Large intestine (tissue), 3 donors: Measurements from ENCODE around the gene ZNF747. TPM values are rescaled to one million over a fixed set of nuclear protein-coding genes. Genes with fewer than 3 reads are reported as not detected.

Source experiments
- DNase-seq, 2 donors: peaks; one replicate each; pipeline versions ENCODE4 v3.0.0 to v3.0.0-alpha.2; 2013
- H3K27ac ChIP-seq: one replicate; pipeline ENCODE4 v1.5.1; 2013; ENCODE audit warnings: low read length
- H3K27me3 ChIP-seq: 2 replicates; pipeline ENCODE4 v1.6.1; 2013; ENCODE audit warnings: low read length; ENCODE audit not compliant: control insufficient read depth, insufficient read depth
- H3K36me3 ChIP-seq: 2 replicates; pipeline ENCODE4 v1.6.1; 2013; ENCODE audit warnings: low read length; ENCODE audit not compliant: control insufficient read depth, insufficient read depth
- H3K4me1 ChIP-seq: one replicate; pipeline ENCODE4 v1.6.1; 2013; ENCODE audit warnings: low read length; ENCODE audit not compliant: control insufficient read depth, insufficient read depth
- H3K4me3 ChIP-seq: one replicate; pipeline ENCODE4 v1.5.1; 2013; ENCODE audit warnings: low read length
- H3K9me3 ChIP-seq: one replicate; pipeline ENCODE4 v1.6.1; 2013; ENCODE audit warnings: mild to moderate bottlenecking, low read depth, low read length, moderate library complexity; ENCODE audit not compliant: control insufficient read depth
- WGBS: methylation state at CpG from one replicate; pipeline ENCODE4 v1.1.5; 2013; ENCODE audit warnings: low lambda C conversion rate; ENCODE audit not compliant: insufficient coverage; 5-methylcytosine and 5-hydroxymethylcytosine counted together
- polyA plus RNA-seq: library from polyadenylated mRNA; unstranded; fragments of 120-200 nt; gene quantifications from one replicate; pipeline ENCODE4 v1.2.1, GENCODE V29; 2013

The ZNF747 gene
- polyA plus RNA-seq, 1 donor = 9.4 TPM

DNA sequence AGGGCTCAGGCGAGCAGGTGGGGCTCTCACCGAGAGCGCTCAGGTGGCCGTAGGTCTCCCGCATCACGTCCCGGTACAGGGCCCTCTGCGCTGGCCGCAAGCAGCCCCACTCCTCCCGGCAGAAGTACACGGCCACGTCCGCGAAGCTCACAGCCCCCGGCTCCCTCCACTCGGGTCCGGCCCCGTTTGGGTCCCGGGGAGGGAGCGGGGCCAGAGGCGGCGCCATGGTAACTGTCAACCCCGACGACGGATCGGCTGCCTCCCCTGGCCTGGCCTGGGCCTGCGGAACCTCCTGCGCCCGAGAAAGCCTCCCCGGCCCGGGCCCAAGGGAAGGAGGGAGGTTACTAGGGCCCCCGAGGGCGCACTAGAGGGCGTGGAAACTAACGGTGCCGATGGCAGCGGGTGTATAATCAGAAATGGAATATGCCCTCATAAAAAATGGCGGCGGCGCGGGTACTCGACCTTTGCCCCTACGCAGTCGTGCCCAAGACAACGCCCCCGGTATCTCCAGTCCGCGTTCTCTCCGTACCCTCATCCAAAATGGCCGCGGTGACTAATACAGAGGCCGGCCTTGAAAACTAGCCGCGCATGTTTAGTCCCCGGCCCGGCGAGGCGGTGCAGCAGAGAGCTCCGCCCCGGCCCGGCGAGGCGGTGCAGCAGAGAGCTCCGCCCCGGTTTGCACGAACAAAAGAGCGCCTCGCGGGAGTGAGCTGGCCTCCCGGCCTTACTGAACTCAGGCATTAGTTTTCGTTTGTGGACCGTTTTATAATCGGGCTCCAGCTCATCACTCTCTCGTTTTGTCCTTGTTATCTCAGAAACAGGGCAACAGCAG, 23.5 kb upstream of the ZNF747 start, which contains the start of gene ZNF764:
TSS of gene ZNF764 (minus strand) at position 418 of the 832 bp plus-strand sequence. CDS start at position 226, 192 bp downstream.
- Histone ChIP-seq H3K36me3 (peaks cover 32% of the 10 kb centered on the region), H3K9me3 (peaks cover 14% of the 10 kb centered on the region), H3K27ac (peak within 1 kb of the TSS; percentile 96), H3K27me3 (no peaks in the 10 kb centered on the region), H3K4me1 (peaks cover 37% of the 10 kb centered on the region), H3K4me3 (peak within 1 kb of the TSS; percentile 87)
- no CpG with 5 or more reads among the region's 74 CpGs for WGBS
- peak; percentile 99 to 100 for DNase-seq

DNA sequence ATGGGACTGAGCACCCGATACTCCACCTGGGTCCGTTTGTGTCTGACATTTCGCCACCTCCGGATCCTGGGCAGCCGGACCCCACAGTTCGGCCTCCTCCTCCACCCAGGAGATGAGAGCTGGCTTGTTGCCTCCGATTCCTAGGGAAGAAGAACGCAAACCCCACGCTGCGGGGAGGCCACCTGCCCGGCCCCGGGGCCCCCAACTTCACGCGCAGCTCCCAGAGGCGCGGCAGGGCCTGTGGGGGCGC, 23.0 kb upstream of the ZNF747 start:
- no peak for DNase-seq
- peaks cover 39% of the 10 kb centered on the region for H3K4me1 ChIP-seq
- no peaks in the 10 kb centered on the region for H3K27me3 ChIP-seq
- no CpG with 5 or more reads among the region's 17 CpGs for WGBS
- H3K36me3 ChIP-seq = peaks cover 37% of the 10 kb centered on the region
- H3K27ac ChIP-seq = peak overlapping the region; percentile 96
- H3K4me3 ChIP-seq = peak overlapping the region; percentile 87
- H3K9me3 ChIP-seq = peaks cover 14% of the 10 kb centered on the region

DNA sequence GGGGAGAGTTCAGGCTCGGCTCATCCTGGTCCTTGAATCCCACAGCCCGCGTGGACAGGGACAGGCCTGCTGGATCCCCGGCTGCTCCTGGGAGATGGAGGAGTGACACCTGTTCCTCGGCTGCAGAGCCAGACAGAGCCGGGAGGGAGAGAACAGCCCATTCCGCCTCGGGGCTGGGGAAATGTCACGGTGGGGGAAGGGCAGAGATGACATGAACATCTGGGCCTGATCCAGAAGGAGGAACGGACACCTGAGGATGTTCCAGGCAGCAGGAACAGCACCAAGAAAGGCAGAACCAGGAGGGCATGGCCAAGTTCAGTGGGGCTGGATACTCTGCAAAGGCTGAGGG, 21.4 kb upstream of the ZNF747 start:
- DNase-seq = peak in 1 of 2 donors; percentile 44
- H3K9me3 ChIP-seq = peaks cover 10% of the 10 kb centered on the region
- H3K4me1 ChIP-seq = peaks cover 46% of the 10 kb centered on the region
- H3K27ac ChIP-seq = no peak overlapping the region
- H3K4me3 ChIP-seq = peak overlapping the region; percentile 20
- no peaks in the 10 kb centered on the region for H3K27me3 ChIP-seq
- no CpG with 5 or more reads among the region's 10 CpGs for WGBS
- H3K36me3 ChIP-seq = peaks cover 37% of the 10 kb centered on the region

DNA sequence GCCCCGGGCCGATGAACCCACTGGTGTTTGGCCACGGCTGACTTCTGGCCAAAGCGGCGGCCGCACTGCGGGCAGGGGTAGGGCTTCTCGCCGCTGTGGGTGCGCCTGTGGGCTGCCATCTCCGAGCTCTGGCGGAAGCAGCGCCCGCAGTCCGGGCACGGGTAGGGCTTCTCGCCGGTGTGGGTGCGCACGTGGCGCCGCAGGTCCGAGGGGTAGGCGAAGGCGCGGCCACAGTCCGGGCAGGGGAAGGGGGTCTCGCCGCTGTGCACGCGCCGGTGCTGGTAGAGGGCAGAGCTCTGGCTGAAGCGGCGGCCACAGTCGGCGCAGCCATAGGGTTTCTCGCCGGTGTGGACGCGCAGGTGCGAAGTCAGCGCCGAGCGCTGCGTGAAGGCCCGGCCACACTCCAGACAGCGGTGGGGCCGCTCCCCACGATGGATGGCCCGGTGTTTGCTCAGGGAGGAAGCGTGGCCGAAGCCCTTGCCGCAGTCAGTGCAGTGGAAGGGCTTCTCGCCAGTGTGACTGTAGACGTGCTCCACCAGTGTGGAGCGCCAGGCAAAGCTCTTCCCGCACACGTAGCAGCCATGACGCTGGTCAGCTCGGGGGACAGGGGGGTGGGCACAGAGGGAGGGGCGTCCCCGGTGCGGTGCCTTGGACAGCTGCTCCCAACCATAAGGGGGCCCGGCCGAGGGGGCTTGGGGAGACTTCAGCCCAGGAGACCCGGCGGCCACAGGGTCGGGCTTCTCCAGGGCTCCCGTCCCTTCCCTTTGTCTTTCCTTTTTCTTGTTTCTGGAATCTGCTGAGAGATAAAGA, 20.9 kb upstream of the ZNF747 start:
- Histone ChIP-seq H3K4me1 (peaks cover 46% of the 10 kb centered on the region), H3K9me3 (peaks cover 10% of the 10 kb centered on the region), H3K36me3 (peaks cover 37% of the 10 kb centered on the region), H3K27me3 (no peaks in the 10 kb centered on the region), H3K27ac (no peak overlapping the region), H3K4me3 (peak overlapping the region; percentile 20)
- no peak for DNase-seq
- no CpG with 5 or more reads among the region's 69 CpGs for WGBS

DNA sequence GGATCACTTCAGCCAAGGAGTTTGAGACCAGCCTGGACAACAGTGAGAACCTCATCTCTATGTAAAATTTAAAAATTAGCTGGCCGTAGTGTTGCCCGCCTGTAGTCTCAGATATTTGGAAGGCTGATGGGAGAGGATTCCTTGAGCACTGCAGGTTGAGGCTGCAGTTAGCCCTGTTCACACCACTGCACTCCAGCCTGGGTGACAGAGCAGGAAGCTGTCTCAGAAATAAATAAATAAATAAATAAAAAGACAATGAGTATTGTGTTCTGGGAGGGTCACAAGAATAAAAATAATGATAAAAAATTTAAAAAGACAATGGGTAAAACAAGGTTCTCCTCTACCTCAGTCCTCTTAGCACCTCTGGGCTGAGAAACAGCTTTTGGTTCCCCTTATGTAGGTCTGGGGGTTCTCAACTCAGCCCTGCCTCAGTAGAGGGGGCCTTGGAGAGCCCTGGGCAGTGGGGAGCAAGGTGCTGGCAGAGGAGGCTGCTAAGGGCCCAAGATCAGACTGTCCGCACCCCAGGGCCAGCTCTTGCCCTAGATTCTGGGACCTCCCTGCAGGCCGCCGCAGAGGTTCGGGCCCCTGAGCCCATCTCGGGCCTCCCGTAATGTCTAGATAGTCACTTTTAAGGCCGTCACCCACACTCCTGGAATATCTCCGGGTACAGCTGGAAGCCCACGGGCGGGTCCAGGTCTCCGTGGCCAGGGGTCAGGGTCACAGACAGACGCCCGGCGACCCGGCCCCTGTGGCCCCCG, 20.1 kb upstream of the ZNF747 start:
- no peak overlapping the region for H3K4me3 ChIP-seq
- H3K27ac ChIP-seq = no peak overlapping the region
- no peaks in the 10 kb centered on the region for H3K27me3 ChIP-seq
- peaks cover 37% of the 10 kb centered on the region for H3K36me3 ChIP-seq
- peaks cover 10% of the 10 kb centered on the region for H3K9me3 ChIP-seq
- DNase-seq = no peak
- no CpG with 5 or more reads among the region's 18 CpGs for WGBS
- peaks cover 43% of the 10 kb centered on the region for H3K4me1 ChIP-seq

DNA sequence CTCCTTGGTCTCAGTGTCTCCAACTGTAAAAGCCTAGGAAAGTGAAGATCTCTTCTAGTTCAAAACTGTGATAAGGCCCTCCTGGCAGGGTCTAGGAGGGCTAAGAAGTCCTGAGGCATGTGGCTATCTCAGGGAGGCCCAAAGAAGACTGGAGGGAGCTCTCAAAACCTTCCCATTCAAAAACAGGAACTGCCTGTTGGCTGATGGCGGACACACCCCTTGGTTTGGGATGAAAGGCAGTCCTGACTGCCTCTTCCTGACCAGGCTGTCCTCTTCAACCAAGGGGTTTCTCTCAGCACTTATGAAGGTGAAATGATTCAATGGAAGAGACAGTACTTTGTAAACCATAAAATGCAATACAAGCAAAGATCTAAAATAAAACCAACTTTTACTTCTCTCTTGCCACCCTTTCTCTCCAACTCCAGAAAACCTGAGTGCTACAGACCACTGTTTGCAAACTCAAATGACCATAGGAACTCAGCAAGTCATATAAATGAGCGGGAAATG, 18.8 kb upstream of the ZNF747 start:
- WGBS = no CpG with 5 or more reads among the region's 2 CpGs
- Histone ChIP-seq H3K9me3 (peaks cover 10% of the 10 kb centered on the region), H3K27me3 (no peaks in the 10 kb centered on the region), H3K4me1 (peaks cover 47% of the 10 kb centered on the region), H3K4me3 (no peak overlapping the region), H3K27ac (peak overlapping the region; percentile 2), H3K36me3 (peaks cover 37% of the 10 kb centered on the region)
- no peak for DNase-seq

DNA sequence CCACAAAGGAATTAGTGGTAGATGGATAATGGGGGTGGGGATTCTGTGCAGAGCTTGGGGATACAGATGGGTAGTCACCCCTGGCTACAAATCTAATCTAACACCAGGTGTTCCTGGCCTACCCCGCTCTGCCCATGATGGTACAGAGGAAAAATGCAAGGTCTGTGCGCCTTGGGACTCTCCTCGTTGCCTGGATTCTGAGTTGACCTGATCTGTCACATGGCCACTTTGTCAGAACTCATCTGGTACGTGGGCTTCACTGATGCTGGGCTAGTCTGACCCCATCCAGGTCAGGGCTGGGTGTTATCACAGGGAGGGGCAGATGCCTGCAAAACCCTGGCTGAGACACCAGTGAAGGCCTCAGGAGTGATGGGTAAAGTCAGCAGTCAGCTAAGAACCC, 18.3 kb upstream of the ZNF747 start:
- H3K9me3 ChIP-seq = peaks cover 9% of the 10 kb centered on the region
- H3K27ac ChIP-seq = peak overlapping the region; percentile 2
- H3K4me1 ChIP-seq = peaks cover 52% of the 10 kb centered on the region
- no peak for DNase-seq
- no peak overlapping the region for H3K4me3 ChIP-seq
- H3K27me3 ChIP-seq = no peaks in the 10 kb centered on the region
- no CpG with 5 or more reads among the region's 4 CpGs for WGBS
- H3K36me3 ChIP-seq = peaks cover 37% of the 10 kb centered on the region

DNA sequence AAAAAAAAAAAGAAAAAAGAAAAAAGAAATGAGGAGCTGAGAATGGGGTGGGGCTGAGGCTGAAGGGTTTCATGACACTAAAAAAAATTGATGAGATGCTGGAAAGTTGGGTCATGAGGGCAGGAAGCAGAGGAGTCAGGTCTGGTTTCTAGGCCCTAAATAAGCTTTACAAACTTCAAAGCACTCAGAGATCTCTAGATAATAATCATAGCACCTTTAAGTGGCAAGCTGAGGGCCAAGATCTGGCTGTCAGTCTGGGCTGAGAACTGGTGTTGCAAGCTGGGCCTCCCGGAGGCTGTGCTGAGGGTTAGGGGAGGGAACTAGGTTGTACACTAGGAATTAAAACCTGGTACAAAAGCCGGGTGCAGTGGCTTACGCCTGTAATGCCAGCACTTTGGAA, 17.1 kb upstream of the ZNF747 start:
- H3K4me1 ChIP-seq = peaks cover 55% of the 10 kb centered on the region
- peaks cover 11% of the 10 kb centered on the region for H3K9me3 ChIP-seq
- H3K4me3 ChIP-seq = no peak overlapping the region
- 69% methylated on average over 2 of the region's 3 CpGs for WGBS
- DNase-seq = peak in 1 of 2 donors; percentile 43
- peak overlapping the region; percentile 39 for H3K27ac ChIP-seq
- H3K27me3 ChIP-seq = no peaks in the 10 kb centered on the region
- peaks cover 37% of the 10 kb centered on the region for H3K36me3 ChIP-seq

DNA sequence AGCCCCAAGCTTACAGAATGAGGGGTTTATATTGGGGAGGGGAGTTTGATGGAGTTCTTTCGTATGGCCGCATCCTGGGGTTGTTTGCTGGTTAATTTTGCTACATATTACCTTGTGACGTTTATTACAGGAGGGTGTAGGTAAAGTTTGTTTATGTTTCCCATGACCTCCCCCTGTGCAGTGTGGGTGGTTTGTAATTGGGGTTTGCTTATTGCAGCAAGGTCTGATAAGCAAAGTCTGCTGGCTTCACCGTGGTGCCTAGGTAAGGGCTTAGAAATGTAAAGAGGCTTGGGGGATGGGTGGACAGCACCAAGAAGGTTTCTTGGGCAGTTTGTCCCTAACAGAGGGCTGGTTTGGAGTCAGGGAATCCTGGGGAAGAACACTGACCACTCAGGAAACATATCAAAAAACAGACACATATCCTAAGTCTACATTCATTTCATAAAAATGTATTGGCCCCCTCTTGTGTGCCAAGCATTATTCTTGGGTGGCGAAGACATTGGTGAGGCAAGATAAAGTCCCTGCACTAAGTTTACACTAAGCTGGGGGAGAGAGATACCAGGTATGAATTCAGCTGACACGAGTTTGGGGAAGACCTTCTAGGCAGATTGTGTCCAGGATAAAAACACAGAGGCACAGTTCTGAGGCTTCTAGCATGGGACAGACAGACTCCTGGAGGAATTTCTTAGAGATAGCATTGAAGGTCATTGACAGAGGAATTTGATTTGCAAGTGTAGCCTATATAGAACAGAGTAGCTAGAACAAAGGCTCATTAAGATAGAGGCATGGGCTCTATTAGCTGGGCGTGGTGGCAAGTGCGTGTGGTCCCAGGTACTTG, 14.0 kb upstream of the ZNF747 start:
- Histone ChIP-seq H3K27ac (peak overlapping the region; percentile 87), H3K4me3 (no peak overlapping the region), H3K36me3 (peaks cover 8% of the 10 kb centered on the region), H3K27me3 (no peaks in the 10 kb centered on the region), H3K4me1 (peaks cover 48% of the 10 kb centered on the region), H3K9me3 (peaks cover 5% of the 10 kb centered on the region)
- DNase-seq = peak in 1 of 2 donors; percentile 66
- no CpG with 5 or more reads among the region's 8 CpGs for WGBS
